SU-DHL-6 (cell line): ENCODE results near the gene GJA10.

ENCODE experiments used
- CTCF ChIP-seq: fragments of 200-600 bp; sonication (generic); IDR thresholded peaks from one replicate; pipeline ENCODE4 v1.5.1; 2017; ENCODE audit warnings: antibody characterized with exemption, mild to moderate bottlenecking, low read length, moderate library complexity; ENCODE audit not compliant: insufficient read depth, poor library complexity, severe bottlenecking
- EZH2phosphoT487 ChIP-seq: fragments of 200-600 bp; sonication (generic), shearing (Covaris generic); conservative IDR thresholded peaks from 2 replicates; pipeline ENCODE4 v1.6.1; 2018; ENCODE audit warnings: mild to moderate bottlenecking, antibody characterized with exemption, low read length, moderate library complexity, mixed read lengths

DNA sequence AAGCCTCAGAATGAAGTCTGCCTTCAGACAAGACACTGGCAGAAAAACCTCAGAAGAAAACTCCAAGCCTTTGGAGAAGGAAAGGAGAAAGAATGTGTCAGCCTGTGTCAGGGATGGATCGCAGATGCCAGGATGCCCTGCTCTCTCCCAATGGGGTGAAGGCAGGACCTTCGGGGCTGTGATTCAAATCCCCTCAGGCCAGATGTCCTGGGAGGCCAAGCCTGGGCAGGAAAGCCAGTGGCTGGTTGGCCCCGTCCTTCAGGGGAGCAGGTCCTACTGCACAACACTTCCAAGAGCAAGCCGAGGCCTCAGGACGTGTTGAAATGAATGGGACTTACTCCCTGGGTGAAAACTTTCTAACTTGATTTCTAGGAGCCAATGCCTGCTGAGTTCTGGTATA is 36.5 kb downstream of the GJA10 start:
- TF ChIP-seq EZH2phosphoT487 = no peak
- TF ChIP-seq CTCF = no peak
